ENCODE data around the gene MARCHF2.

MARCHF2 gene

DNA sequence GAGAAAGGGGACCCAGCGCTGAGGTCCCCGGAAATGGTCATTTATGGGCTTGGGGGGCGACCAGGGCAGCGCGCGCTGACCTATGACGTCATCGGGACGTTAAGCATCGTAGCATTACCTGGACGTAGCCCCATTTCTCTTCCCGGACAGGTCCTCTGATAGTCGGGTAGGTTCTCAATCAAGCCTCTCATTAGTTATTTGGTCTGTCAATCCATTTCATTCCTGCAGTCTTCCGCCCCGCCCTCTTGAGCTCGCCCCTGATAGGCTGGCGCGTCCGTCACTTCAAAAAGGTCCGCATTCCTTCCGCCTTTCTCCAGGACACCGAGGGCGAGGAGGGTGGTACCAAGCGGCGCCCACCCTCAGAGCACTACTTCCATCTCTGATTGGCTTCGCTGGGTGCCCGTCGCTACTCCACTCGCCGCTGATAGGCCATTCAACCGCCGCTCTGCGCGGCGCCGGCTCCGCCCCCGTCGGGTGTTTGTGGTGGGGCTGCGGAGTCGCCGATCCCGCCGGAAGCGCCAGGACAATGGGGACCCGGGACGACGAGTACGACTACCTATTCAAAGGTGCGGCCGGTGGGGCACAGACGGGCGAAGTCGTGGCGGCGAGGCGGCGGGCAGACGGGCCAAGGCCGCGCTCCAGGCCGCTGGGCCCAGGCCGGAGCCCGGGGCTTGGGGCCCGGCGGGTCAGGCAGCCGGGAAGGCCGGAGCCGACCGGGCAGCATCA, 23.1 kb upstream of the MARCHF2 start, which contains the start of gene RAB11B (continued):
- TF ChIP-seq, protein P1, sequence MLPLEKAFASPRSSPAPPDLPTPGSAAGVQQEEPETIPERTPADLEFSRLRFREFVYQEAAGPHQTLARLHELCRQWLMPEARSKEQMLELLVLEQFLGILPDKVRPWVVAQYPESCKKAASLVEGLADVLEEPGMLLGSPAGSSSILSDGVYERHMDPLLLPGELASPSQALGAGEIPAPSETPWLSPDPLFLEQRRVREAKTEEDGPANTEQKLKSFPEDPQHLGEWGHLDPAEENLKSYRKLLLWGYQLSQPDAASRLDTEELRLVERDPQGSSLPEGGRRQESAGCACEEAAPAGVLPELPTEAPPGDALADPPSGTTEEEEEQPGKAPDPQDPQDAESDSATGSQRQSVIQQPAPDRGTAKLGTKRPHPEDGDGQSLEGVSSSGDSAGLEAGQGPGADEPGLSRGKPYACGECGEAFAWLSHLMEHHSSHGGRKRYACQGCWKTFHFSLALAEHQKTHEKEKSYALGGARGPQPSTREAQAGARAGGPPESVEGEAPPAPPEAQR (tag by site-specific recombination; IDR thresholded peaks at IDR 0.05) = no peak
- no peak for TF ChIP-seq ZNF621 (tag by site-specific recombination; IDR thresholded peaks at IDR 0.05)
- no peak for TF ChIP-seq ZNF132 (tag by site-specific recombination; IDR thresholded peaks at IDR 0.05; ENCODE audit: borderline replicate concordance)
- TF ChIP-seq OVOL3 (tag by site-specific recombination; IDR thresholded peaks at IDR 0.05) = no peak
- TF ChIP-seq SALL2 (tag by site-specific recombination; IDR thresholded peaks at IDR 0.05; ENCODE audit: borderline replicate concordance) = no peak
- no peak; the same call in 1 of the 2 replicates for TF ChIP-seq YY1 (tag by site-specific recombination; IDR thresholded peaks at IDR 0.05)
- TF ChIP-seq ZNF335 (tag by site-specific recombination; conservative IDR thresholded peaks at IDR 0.05) = peak; percentile 79
- TF ChIP-seq ZBTB21 (tag by site-specific recombination; IDR thresholded peaks at IDR 0.05) = peak; percentile 100
- no peak for TF ChIP-seq ZNF354C (tag by site-specific recombination; IDR thresholded peaks at IDR 0.05; ENCODE audit: borderline replicate concordance, low read depth)
- no peak for TF ChIP-seq ZNF274 (IDR thresholded peaks at IDR 0.05; ENCODE audit: low read length)
- TF ChIP-seq ZNF274 (tag by site-specific recombination; IDR thresholded peaks at IDR 0.05; ENCODE audit: borderline replicate concordance) = no peak
- 0 out of 2 replicates have a peak, but pooled peaks have one; percentile 40 for TF ChIP-seq ZNF596 (tag by site-specific recombination; IDR thresholded peaks at IDR 0.05)
- TF ChIP-seq ZNF366 (tag by site-specific recombination; conservative IDR thresholded peaks at IDR 0.05) = no peak; the same call in 1 of the 2 replicates
- TF ChIP-seq FEZF1 (tag by site-specific recombination; IDR thresholded peaks at IDR 0.05) = 0 out of 2 replicates have a peak, but pooled peaks have one; percentile 4
- TF ChIP-seq ZBTB17 (tag by site-specific recombination; IDR thresholded peaks at IDR 0.05) = peak; percentile 73
- no peak for TF ChIP-seq ZNF585B (tag by site-specific recombination; IDR thresholded peaks at IDR 0.05)
- TF ChIP-seq ZNF701 (tag by site-specific recombination; IDR thresholded peaks at IDR 0.05) = no peak
- no peak for TF ChIP-seq MZF1 (tag by site-specific recombination; IDR thresholded peaks at IDR 0.05; ENCODE audit: borderline replicate concordance)
- no peak; the same call in 1 of the 2 replicates for TF ChIP-seq ZFP69B (tag by site-specific recombination; IDR thresholded peaks at IDR 0.05)
- peak; percentile 100 for TF ChIP-seq ZNF629 (tag by site-specific recombination; IDR thresholded peaks at IDR 0.05)
- peak; percentile 87 for TF ChIP-seq ZNF660 (tag by site-specific recombination; IDR thresholded peaks at IDR 0.05)
- TF ChIP-seq HOXA7 (CRISPR knock-in tag; IDR thresholded peaks at IDR 0.05; ENCODE audit: borderline replicate concordance) = no peak
- TF ChIP-seq, protein P2, sequence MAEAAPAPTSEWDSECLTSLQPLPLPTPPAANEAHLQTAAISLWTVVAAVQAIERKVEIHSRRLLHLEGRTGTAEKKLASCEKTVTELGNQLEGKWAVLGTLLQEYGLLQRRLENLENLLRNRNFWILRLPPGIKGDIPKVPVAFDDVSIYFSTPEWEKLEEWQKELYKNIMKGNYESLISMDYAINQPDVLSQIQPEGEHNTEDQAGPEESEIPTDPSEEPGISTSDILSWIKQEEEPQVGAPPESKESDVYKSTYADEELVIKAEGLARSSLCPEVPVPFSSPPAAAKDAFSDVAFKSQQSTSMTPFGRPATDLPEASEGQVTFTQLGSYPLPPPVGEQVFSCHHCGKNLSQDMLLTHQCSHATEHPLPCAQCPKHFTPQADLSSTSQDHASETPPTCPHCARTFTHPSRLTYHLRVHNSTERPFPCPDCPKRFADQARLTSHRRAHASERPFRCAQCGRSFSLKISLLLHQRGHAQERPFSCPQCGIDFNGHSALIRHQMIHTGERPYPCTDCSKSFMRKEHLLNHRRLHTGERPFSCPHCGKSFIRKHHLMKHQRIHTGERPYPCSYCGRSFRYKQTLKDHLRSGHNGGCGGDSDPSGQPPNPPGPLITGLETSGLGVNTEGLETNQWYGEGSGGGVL (tag by site-specific recombination; IDR thresholded peaks at IDR 0.05) = no peak
- peak; percentile 100 for TF ChIP-seq KLF8 (tag by site-specific recombination; IDR thresholded peaks at IDR 0.05)
- TF ChIP-seq ZNF768 (tag by site-specific recombination; IDR thresholded peaks at IDR 0.05) = no peak
- TF ChIP-seq, protein P3, sequence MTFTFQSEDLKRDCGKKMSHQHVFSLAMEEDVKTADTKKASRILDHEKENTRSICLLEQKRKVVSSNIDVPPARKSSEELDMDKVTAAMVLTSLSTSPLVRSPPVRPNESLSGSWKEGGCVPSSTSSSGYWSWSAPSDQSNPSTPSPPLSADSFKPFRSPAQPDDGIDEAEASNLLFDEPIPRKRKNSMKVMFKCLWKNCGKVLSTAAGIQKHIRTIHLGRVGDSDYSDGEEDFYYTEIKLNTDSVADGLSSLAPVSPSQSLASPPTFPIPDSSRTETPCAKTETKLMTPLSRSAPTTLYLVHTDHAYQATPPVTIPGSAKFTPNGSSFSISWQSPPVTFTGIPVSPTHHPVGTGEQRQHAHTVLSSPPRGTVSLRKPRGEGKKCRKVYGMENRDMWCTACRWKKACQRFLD (tag by site-specific recombination; IDR thresholded peaks at IDR 0.05) = no peak
- TF ChIP-seq, protein P4, sequence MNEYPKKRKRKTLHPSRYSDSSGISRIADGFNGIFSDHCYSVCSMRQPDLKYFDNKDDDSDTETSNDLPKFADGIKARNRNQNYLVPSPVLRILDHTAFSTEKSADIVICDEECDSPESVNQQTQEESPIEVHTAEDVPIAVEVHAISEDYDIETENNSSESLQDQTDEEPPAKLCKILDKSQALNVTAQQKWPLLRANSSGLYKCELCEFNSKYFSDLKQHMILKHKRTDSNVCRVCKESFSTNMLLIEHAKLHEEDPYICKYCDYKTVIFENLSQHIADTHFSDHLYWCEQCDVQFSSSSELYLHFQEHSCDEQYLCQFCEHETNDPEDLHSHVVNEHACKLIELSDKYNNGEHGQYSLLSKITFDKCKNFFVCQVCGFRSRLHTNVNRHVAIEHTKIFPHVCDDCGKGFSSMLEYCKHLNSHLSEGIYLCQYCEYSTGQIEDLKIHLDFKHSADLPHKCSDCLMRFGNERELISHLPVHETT (tag by site-specific recombination; IDR thresholded peaks at IDR 0.05) = peak; percentile 82; the same call in 1 of the 2 replicates
- peak; percentile 53 for TF ChIP-seq ZFHX2 (tag by site-specific recombination; conservative IDR thresholded peaks at IDR 0.05)
- peak; percentile 92; the same call in 1 of the 2 replicates for TF ChIP-seq ZNF561 (tag by site-specific recombination; IDR thresholded peaks at IDR 0.05; ENCODE audit: borderline replicate concordance)
- TF ChIP-seq ZBTB8A (tag by site-specific recombination; IDR thresholded peaks at IDR 0.05) = peak; percentile 96
- no peak for TF ChIP-seq TCF7L2 (IDR thresholded peaks at IDR 0.05; ENCODE audit: borderline replicate concordance, low read depth, low read length)
- TF ChIP-seq, protein P5, sequence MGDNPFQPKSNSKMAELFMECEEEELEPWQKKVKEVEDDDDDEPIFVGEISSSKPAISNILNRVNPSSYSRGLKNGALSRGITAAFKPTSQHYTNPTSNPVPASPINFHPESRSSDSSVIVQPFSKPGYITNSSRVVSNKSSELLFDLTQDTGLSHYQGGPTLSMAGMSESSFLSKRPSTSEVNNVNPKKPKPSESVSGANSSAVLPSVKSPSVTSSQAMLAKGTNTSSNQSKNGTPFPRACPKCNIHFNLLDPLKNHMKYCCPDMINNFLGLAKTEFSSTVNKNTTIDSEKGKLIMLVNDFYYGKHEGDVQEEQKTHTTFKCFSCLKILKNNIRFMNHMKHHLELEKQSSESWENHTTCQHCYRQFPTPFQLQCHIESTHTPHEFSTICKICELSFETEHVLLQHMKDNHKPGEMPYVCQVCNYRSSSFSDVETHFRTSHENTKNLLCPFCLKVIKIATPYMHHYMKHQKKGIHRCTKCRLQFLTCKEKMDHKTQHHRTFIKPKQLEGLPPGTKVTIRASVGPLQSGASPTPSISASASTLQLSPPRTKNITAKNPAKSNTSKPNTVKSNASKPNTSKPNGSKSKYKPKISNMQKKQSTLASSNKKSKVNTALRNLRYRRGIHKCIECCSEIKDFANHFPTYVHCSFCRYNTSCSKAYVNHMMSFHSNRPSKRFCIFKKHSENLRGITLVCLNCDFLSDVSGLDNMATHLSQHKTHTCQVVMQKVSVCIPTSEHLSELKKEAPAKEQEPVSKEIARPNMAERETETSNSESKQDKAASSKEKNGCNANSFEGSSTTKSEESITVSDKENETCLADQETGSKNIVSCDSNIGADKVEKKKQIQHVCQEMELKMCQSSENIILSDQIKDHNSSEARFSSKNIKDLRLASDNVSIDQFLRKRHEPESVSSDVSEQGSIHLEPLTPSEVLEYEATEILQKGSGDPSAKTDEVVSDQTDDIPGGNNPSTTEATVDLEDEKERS (tag by site-specific recombination; IDR thresholded peaks at IDR 0.05) = no peak
